ENCODE results near the gene OLFM1.

The OLFM1 gene

DNA sequence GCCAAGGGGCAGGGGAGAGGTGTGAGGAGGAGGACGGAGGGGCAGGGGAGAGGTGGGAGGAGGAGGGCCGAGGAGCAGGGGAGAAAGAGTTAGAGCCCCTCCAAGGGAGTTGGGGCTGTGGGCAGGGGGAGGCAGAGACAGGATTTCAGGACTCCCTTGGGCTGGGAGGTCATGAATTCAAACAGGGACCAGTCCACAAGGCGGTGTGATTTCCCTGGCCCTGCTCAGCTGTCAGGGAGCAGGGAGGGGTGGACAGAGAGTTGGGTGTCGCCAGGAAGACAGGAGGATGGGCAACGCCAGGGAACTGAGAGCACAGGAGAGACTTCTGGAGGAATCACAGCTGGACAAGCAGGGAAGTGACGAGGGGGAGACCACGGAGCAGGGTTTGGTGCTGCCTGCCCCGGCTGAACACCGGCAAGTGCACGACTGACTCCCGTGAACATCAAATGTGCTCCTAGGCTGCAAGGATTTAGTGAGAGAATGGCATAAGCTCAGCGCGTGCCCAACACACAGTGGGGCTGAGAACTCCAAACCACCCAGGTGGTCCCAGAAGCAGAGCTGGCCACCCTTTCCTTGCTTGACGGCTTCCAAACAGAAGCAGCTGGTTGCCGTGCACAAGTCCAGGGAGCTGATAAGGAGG is 17.8 kb upstream of the OLFM1 start:
- Histone ChIP-seq H3K9ac (ENCODE audit: low read length in 2 of 2) (no peak overlapping the region), H3K9me3 (ENCODE audit: control insufficient read depth in 2 of 2, low read length in 2 of 2) (no peaks in the 10 kb centered on the region), H3K27me3 (ENCODE audit: control insufficient read depth in 1 of 2, insufficient read depth in 2 of 2, low read length in 2 of 2) (peaks cover 24 to 31% of the 10 kb centered on the region in 2 donors), H3K27ac (ENCODE audit: low read length) (no peak overlapping the region), H3K4me1 (ENCODE audit: control insufficient read depth, insufficient read depth, low read length) (peaks cover 1% of the 10 kb centered on the region), H3K4me3 (ENCODE audit: low read length in 2 of 2) (no peak overlapping the region), H3K36me3 (ENCODE audit: control insufficient read depth in 2 of 2, insufficient read depth in 2 of 2, low read length in 2 of 2) (no peaks in the 10 kb centered on the region)

- Histone ChIP-seq H3K4me3 (ENCODE audit: low read length in 2 of 2) (no peak overlapping the region), H3K27me3 (ENCODE audit: control insufficient read depth in 1 of 2, insufficient read depth in 2 of 2, low read length in 2 of 2) (peaks cover 19 to 26% of the 10 kb centered on the region in 2 donors), H3K36me3 (ENCODE audit: control insufficient read depth in 2 of 2, insufficient read depth in 2 of 2, low read length in 2 of 2) (no peaks in the 10 kb centered on the region), H3K27ac (ENCODE audit: low read length) (no peak overlapping the region), H3K9me3 (ENCODE audit: control insufficient read depth in 2 of 2, low read length in 2 of 2) (no peaks in the 10 kb centered on the region), H3K4me1 (ENCODE audit: control insufficient read depth, insufficient read depth, low read length) (peaks cover 4% of the 10 kb centered on the region), H3K9ac (ENCODE audit: low read length in 2 of 2) (no peak overlapping the region)
Observed at GRCh38 chr9:135070198-135070951, 17.1 kb upstream of the OLFM1 start.

- Histone ChIP-seq H3K36me3 (ENCODE audit: control insufficient read depth in 2 of 2, insufficient read depth in 2 of 2, low read length in 2 of 2) (no peaks in the 10 kb centered on the region), H3K27me3 (ENCODE audit: control insufficient read depth in 1 of 2, insufficient read depth in 2 of 2, low read length in 2 of 2) (peaks cover 15 to 19% of the 10 kb centered on the region in 2 donors), H3K27ac (ENCODE audit: low read length) (no peak overlapping the region), H3K9ac (ENCODE audit: low read length in 2 of 2) (no peak overlapping the region), H3K4me1 (ENCODE audit: control insufficient read depth, insufficient read depth, low read length) (peaks cover 11% of the 10 kb centered on the region), H3K4me3 (ENCODE audit: low read length in 2 of 2) (no peak overlapping the region), H3K9me3 (ENCODE audit: control insufficient read depth in 2 of 2, low read length in 2 of 2) (no peaks in the 10 kb centered on the region)
Observed at GRCh38 chr9:135070964-135071735, 16.3 kb upstream of the OLFM1 start.

DNA sequence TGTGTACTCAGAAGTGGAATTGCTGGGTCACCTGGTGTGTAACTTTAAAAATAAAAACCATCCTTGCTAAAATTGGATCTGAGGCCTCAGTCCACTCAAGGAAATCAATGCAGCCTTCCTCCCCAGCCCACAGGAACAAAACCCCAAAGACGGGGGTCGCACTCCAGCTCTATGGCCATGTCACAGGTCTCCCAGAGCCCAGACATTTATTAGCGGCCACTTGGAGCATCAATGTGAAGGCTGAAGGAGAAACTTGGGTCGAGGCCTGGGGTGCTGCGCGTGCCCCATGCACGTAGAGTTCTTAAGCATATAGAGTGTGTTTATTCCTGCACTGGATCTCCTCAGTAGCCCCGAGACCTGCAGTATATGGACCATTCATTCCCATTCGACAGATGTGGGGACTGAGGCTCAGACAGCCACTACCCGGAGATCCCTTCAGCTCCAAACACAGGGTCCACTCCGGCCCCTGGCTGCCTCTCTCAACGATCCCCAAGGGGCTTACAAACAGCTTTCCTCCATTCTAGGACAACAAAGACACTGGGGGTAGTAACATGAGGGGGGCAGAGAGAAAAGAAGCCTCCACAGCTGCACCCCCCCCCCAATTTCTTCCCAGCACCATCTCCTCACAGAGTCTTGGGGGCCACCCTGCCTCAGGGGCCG is 14.3 kb upstream of the OLFM1 start:
- Histone ChIP-seq H3K27ac (ENCODE audit: low read length) (no peak overlapping the region), H3K4me1 (ENCODE audit: control insufficient read depth, insufficient read depth, low read length) (peaks cover 20% of the 10 kb centered on the region), H3K4me3 (ENCODE audit: low read length in 2 of 2) (no peak overlapping the region), H3K9ac (ENCODE audit: low read length in 2 of 2) (no peak overlapping the region), H3K9me3 (ENCODE audit: control insufficient read depth in 2 of 2, low read length in 2 of 2) (no peaks in the 10 kb centered on the region), H3K27me3 (ENCODE audit: control insufficient read depth in 1 of 2, insufficient read depth in 2 of 2, low read length in 2 of 2) (peaks cover 9 to 15% of the 10 kb centered on the region in 2 donors), H3K36me3 (ENCODE audit: control insufficient read depth in 2 of 2, insufficient read depth in 2 of 2, low read length in 2 of 2) (no peaks in the 10 kb centered on the region)

DNA sequence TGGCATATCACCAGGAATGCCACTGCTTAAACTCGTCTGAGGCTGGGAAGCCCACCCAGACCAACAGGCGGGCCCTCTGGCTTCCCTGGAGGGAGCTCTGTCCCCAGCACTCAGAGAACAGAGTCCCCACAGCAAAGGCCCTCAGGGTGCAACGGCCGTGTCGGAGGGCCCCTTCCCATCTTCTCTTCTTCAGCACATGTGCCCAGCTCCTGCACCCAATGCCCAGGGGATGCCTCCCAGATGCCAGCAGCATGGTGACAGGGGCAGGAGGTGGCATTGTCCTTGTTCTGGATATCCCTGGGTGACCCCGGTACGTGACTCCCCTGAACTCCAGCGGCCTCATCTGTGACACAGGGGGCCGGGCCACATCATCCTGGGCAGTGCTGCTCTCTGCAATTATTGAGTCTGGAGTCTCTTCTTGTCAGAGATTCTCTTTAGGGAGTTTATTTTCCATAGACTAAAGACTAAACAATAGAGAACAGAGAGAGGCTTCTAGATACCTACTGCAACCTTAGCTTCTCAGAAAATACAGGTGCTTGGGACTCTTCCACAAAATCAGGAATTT is 13.6 kb upstream of the OLFM1 start:
- Histone ChIP-seq H3K4me3 (ENCODE audit: low read length in 2 of 2) (no peak overlapping the region), H3K9ac (ENCODE audit: low read length in 2 of 2) (no peak overlapping the region), H3K27ac (ENCODE audit: low read length) (no peak overlapping the region), H3K36me3 (ENCODE audit: control insufficient read depth in 2 of 2, insufficient read depth in 2 of 2, low read length in 2 of 2) (no peaks in the 10 kb centered on the region), H3K4me1 (ENCODE audit: control insufficient read depth, insufficient read depth, low read length) (peaks cover 20% of the 10 kb centered on the region), H3K27me3 (ENCODE audit: control insufficient read depth in 1 of 2, insufficient read depth in 2 of 2, low read length in 2 of 2) (peaks cover 7 to 12% of the 10 kb centered on the region in 2 donors), H3K9me3 (ENCODE audit: control insufficient read depth in 2 of 2, low read length in 2 of 2) (no peaks in the 10 kb centered on the region)

- Histone ChIP-seq H3K27me3 (ENCODE audit: control insufficient read depth in 1 of 2, insufficient read depth in 2 of 2, low read length in 2 of 2) (peaks cover 7 to 10% of the 10 kb centered on the region in 2 donors), H3K36me3 (ENCODE audit: control insufficient read depth in 2 of 2, insufficient read depth in 2 of 2, low read length in 2 of 2) (no peaks in the 10 kb centered on the region), H3K27ac (ENCODE audit: low read length) (no peak overlapping the region), H3K4me1 (ENCODE audit: control insufficient read depth, insufficient read depth, low read length) (peaks cover 20% of the 10 kb centered on the region), H3K9ac (ENCODE audit: low read length in 2 of 2) (peak overlapping the region; percentile 13 to 48), H3K9me3 (ENCODE audit: control insufficient read depth in 2 of 2, low read length in 2 of 2) (no peaks in the 10 kb centered on the region), H3K4me3 (ENCODE audit: low read length in 2 of 2) (peak overlapping the region; percentile 38 to 78)
Observed at GRCh38 chr9:135074354-135075233, 12.9 kb upstream of the OLFM1 start.

DNA sequence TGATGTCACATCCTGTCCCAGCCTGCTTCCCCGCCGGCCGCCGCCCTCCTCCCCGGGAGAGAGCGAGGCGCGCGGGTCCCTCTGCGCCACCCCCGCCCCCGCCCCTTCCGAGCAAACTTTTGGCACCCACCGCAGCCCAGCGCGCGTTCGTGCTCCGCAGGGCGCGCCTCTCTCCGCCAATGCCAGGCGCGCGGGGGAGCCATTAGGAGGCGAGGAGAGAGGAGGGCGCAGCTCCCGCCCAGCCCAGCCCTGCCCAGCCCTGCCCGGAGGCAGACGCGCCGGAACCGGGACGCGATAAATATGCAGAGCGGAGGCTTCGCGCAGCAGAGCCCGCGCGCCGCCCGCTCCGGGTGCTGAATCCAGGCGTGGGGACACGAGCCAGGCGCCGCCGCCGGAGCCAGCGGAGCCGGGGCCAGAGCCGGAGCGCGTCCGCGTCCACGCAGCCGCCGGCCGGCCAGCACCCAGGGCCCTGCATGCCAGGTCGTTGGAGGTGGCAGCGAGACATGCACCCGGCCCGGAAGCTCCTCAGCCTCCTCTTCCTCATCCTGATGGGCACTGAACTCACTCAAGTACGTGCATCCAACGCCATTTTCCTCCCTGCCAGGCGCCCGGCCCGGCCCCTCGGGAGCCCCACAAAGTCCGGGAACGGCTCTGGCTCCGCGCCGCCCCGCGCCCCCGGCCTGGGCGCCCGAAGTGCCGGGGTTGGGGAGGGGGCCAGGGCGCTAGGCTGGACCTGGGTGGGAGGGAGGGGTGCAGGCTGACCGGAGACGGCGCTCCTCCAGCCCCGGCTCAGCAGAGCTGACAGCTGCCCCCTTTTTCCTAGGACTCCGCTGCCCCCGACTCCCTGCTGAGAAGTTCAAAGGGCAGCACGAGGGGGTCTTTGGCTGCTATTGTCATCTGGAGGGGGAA is 12.0 kb upstream of the OLFM1 start:
- H3K36me3 ChIP-seq (ENCODE audit: control insufficient read depth in 2 of 2, insufficient read depth in 2 of 2, low read length in 2 of 2) = no peaks in the 10 kb centered on the region
- no peak overlapping the region for H3K27ac ChIP-seq (ENCODE audit: low read length)
- peaks cover 20% of the 10 kb centered on the region for H3K4me1 ChIP-seq (ENCODE audit: control insufficient read depth, insufficient read depth, low read length)
- peak overlapping the region; percentile 46 to 78 for H3K4me3 ChIP-seq (ENCODE audit: low read length in 2 of 2)
- H3K9me3 ChIP-seq (ENCODE audit: control insufficient read depth in 2 of 2, low read length in 2 of 2) = no peaks in the 10 kb centered on the region
- peak overlapping the region; percentile 48 to 58 for H3K9ac ChIP-seq (ENCODE audit: low read length in 2 of 2)
- peaks cover 0 to 4% of the 10 kb centered on the region in 2 donors for H3K27me3 ChIP-seq (ENCODE audit: control insufficient read depth in 1 of 2, insufficient read depth in 2 of 2, low read length in 2 of 2)

- Histone ChIP-seq H3K9ac (ENCODE audit: low read length in 2 of 2) (peak overlapping the region; percentile 33 to 58), H3K27ac (ENCODE audit: low read length) (no peak overlapping the region), H3K4me3 (ENCODE audit: low read length in 2 of 2) (peak overlapping the region; percentile 46 to 78), H3K27me3 (ENCODE audit: control insufficient read depth in 1 of 2, insufficient read depth in 2 of 2, low read length in 2 of 2) (peaks cover 0 to 4% of the 10 kb centered on the region in 2 donors), H3K36me3 (ENCODE audit: control insufficient read depth in 2 of 2, insufficient read depth in 2 of 2, low read length in 2 of 2) (no peaks in the 10 kb centered on the region), H3K9me3 (ENCODE audit: control insufficient read depth in 2 of 2, low read length in 2 of 2) (no peaks in the 10 kb centered on the region), H3K4me1 (ENCODE audit: control insufficient read depth, insufficient read depth, low read length) (peaks cover 20% of the 10 kb centered on the region)
Observed at GRCh38 chr9:135076143-135076875, 11.2 kb upstream of the OLFM1 start.
